K562 (cell line): ENCODE results near the gene SLC9A1. TPM values are rescaled to one million over a fixed set of nuclear protein-coding genes. Genes with fewer than 3 reads are reported as not detected.

Experiments
- ATAC-seq: fragments of 200-7000 bp; cut with Tn5 transposase; 3 replicates; pipeline ENCODE4 v1.9.1; 2020; ENCODE audit warnings: moderate library complexity
- BruUV-seq: library from RNA; stranded (reverse); fragments of 400-500 nt; replicated peaks from 2 replicates; lab custom pipeline; 2021; lab: Mats Ljungman, UMichigan
- CTCF ChIA-PET: fragments of 300-600 bp; formaldehyde crosslinking; extraction: SDS; loops from one replicate; lab custom pipeline; 2021; ENCODE audit warnings: low intra/inter-chr PET ratio; lab: Yijun Ruan, JAX
- POLR2A ChIA-PET: fragments of 300-600, 350-650 bp; sonication (Branson Sonifier 250); formaldehyde crosslinking; extraction: SDS; loops from one replicate; lab custom pipeline; 2021; ENCODE audit warnings: antibody characterized with exemption, inconsistent platforms; lab: Yijun Ruan, JAX
- DNase-seq, 4 experiments: peaks; one replicate each; pipeline versions ENCODE4 v3.0.0 to v3.0.0-alpha.2; 2011 to 2018; ENCODE audit warnings: low spot score in 3 of 4, mixed read lengths in 3 of 4; ENCODE audit errors: extremely low read depth in 1 of 4
- FAIRE-seq: peaks from 2 replicates; lab custom pipeline; 2011; peaks lifted over from hg19 to GRCh38; lab: Jason Lieb, UNC
- H2AFZ ChIP-seq: 2 replicates; pipeline ENCODE4 v1.6.0; 2011; ENCODE audit warnings: low read depth, low read length, control low read depth, inconsistent platforms
- H3K27ac ChIP-seq: fragments of 200-600 bp; 3 replicates; pipeline ENCODE4 v1.8.0; 2011; ENCODE audit warnings: low read depth, mild to moderate bottlenecking, control low read depth, inconsistent platforms, low read length, moderate library complexity, mixed read lengths; ENCODE audit errors: extremely low read depth
- H3K27me3 ChIP-seq, 2 experiments: fragments of 300-600 bp in 1 of 2; 2 replicates in 1 of 2; 3 replicates in 1 of 2; pipeline versions ENCODE4 v1.6.0 to v1.8.0; 2011; ENCODE audit warnings: inconsistent platforms in 2 of 2, low read length in 2 of 2, mild to moderate bottlenecking in 1 of 2, mixed read lengths in 1 of 2, moderate library complexity in 1 of 2; ENCODE audit not compliant: control insufficient read depth in 2 of 2, insufficient read depth in 2 of 2
- H3K36me3 ChIP-seq: fragments of 300-600 bp; 3 replicates; pipeline ENCODE4 v1.8.0; 2011; ENCODE audit warnings: mild to moderate bottlenecking, low read length, inconsistent platforms; ENCODE audit not compliant: control insufficient read depth, insufficient read depth
- H3K4me1 ChIP-seq, 2 experiments: fragments of 200-600 bp in 1 of 2; replicated peaks in 1 of 2; 2 replicates in 1 of 2; 3 replicates in 1 of 2; pipeline versions ENCODE4 v1.5.1 to v1.8.0; 2011; ENCODE audit warnings: inconsistent platforms in 2 of 2, low read length in 2 of 2, mild to moderate bottlenecking in 1 of 2, mixed read lengths in 1 of 2, moderate library complexity in 1 of 2; ENCODE audit not compliant: control insufficient read depth in 2 of 2, insufficient read depth in 2 of 2
- H3K4me2 ChIP-seq: 2 replicates; pipeline ENCODE4 v1.6.1; 2011; ENCODE audit warnings: low read length, control low read depth, inconsistent platforms, mixed read lengths; ENCODE audit not compliant: insufficient read depth
- H3K4me3 ChIP-seq: fragments of 200-600 bp; sonication (generic), shearing (Covaris generic); 2 replicates; pipeline ENCODE4 v1.5.1; 2016; ENCODE audit warnings: control low read depth, inconsistent platforms
- H3K79me2 ChIP-seq: fragments of 200-600 bp; 3 replicates; pipeline ENCODE4 v1.8.0; 2011; ENCODE audit warnings: low read length, inconsistent platforms; ENCODE audit not compliant: control insufficient read depth, insufficient read depth
- H3K9ac ChIP-seq, 2 experiments: 2 replicates each; pipeline versions ENCODE4 v1.6.0 to v1.6.1; 2011; ENCODE audit warnings: low read depth in 2 of 2, low read length in 2 of 2, control low read depth in 1 of 2, inconsistent platforms in 1 of 2, mild to moderate bottlenecking in 1 of 2, mixed read lengths in 1 of 2; ENCODE audit not compliant: insufficient read depth in 1 of 2
- H3K9me1 ChIP-seq: one replicate; pipeline ENCODE4 v1.6.0; 2011; ENCODE audit warnings: inconsistent platforms, mild to moderate bottlenecking, low read length, moderate library complexity; ENCODE audit not compliant: control insufficient read depth, insufficient read depth
- H3K9me3 ChIP-seq: replicated peaks from 2 replicates; pipeline ENCODE4 v1.5.1; 2011; ENCODE audit warnings: low read depth, low read length, inconsistent platforms; ENCODE audit not compliant: control insufficient read depth, insufficient read depth
- H4K20me1 ChIP-seq: replicated peaks from 2 replicates; pipeline ENCODE4 v1.6.1; 2011; ENCODE audit warnings: low read length, inconsistent platforms, mixed read lengths; ENCODE audit not compliant: control insufficient read depth, insufficient read depth
- ARID2 ChIP-seq: fragments of 450-650 bp; IDR thresholded peaks from 2 replicates; pipeline ENCODE4 v1.6.1; 2017; ENCODE audit warnings: antibody characterized with exemption, mild to moderate bottlenecking
- CBX3 ChIP-seq, 2 experiments: IDR thresholded peaks; 1 replicate in 1 of 2; 2 replicates in 1 of 2; pipeline ENCODE4 v1.6.1; 2012; ENCODE audit warnings: inconsistent platforms in 2 of 2, low read length in 2 of 2, borderline replicate concordance in 1 of 2, control low read depth in 1 of 2
- GTF3C2 ChIP-seq: IDR thresholded peaks from 3 replicates; pipeline ENCODE4 v1.6.1; 2011; ENCODE audit warnings: borderline replicate concordance, mild to moderate bottlenecking, moderate library complexity; ENCODE audit not compliant: insufficient read length; ENCODE audit errors: extremely low read depth
- NFIC ChIP-seq: fragments of 450-650 bp; IDR thresholded peaks from 2 replicates; pipeline ENCODE4 v1.6.1; 2017; ENCODE audit warnings: mild to moderate bottlenecking, inconsistent platforms
- PYGO2 ChIP-seq: fragments of 450-650 bp; IDR thresholded peaks from 2 replicates; pipeline ENCODE4 v1.6.1; 2016; ENCODE audit warnings: mild to moderate bottlenecking, missing genetic modification characterization, moderate library complexity, missing compliant biosample characterization
- SLC30A9 ChIP-seq: fragments of 250-450 bp; sonication (Bioruptor Pico); IDR thresholded peaks from 2 replicates; pipeline ENCODE4 v1.8.0; 2022; ENCODE audit warnings: mild to moderate bottlenecking, moderate library complexity
- SP2 ChIP-seq: IDR thresholded peaks from 2 replicates; pipeline ENCODE4 v1.6.1; 2011; ENCODE audit warnings: mild to moderate bottlenecking, low read depth, low read length, moderate library complexity; ENCODE audit not compliant: poor library complexity, severe bottlenecking; ENCODE audit errors: extremely low read depth
- TRIM28 ChIP-seq: fragments of 450-650 bp; IDR thresholded peaks from 2 replicates; pipeline ENCODE4 v1.6.1; 2017
- ZNF23 ChIP-seq: fragments of 250-450 bp; sonication (Bioruptor Pico); IDR thresholded peaks from 2 replicates; pipeline ENCODE4 v1.4.0; 2020; ENCODE audit warnings: mild to moderate bottlenecking
- ZNF324 ChIP-seq: fragments of 250-450 bp; sonication (Bioruptor Pico); IDR thresholded peaks from 2 replicates; pipeline ENCODE4 v1.4.0; 2020; ENCODE audit warnings: mild to moderate bottlenecking
- ZSCAN29 ChIP-seq: fragments of 450-650 bp; IDR thresholded peaks from 2 replicates; pipeline ENCODE4 v1.6.1; 2017
- WGBS: fragments of 100-300 bp; shearing (Covaris generic); methylation state at CpG from one replicate; pipeline ENCODE4 v1.1.6; 2016; ENCODE audit warnings: low coverage, mixed read lengths; ENCODE audit not compliant: insufficient coverage; ENCODE audit errors: missing lambda C conversion rate; 5-methylcytosine and 5-hydroxymethylcytosine counted together
- in situ Hi-C: fragments of 300-500 bp; cut with MboI; formaldehyde crosslinking; loops from 4 replicates; pipeline ENCODE4 v1.15.0; 2018; ENCODE audit warnings: inconsistent platforms, mixed read lengths
- intact Hi-C: fragments of 100-400 bp; cut with micrococcal nuclease; formaldehyde crosslinking; loops from 2 replicates; pipeline ENCODE4 v1.14.2; 2022
- polyA plus RNA-seq, 8 experiments: library from polyadenylated mRNA; depleted of rRNA in 4 of 8; stranded (reverse) in 5 of 8; unstranded in 3 of 8; fragments of >200 nt; fragmentation: Nextera tagmentation in 2 of 8; fragmentation: Illumina TruSeq in 1 of 8; extraction: Ambion mirVana in 2 of 8; extraction: Trizol in 1 of 8; gene quantifications; 2 replicates each; pipeline versions ENCODE4 v1.2.1 to v1.2.3, GENCODE V29; 2011 to 2014; ENCODE audit warnings: inconsistent platforms in 1 of 8, missing spikeins in 1 of 8
- total RNA-seq, 7 experiments: library from RNA; depleted of rRNA in 6 of 7; stranded (reverse); fragments of >200 nt in 6 of 7; fragmentation: Illumina TruSeq in 2 of 7; extraction: Trizol in 2 of 7; gene quantifications; 2 replicates each; pipeline versions ENCODE4 v1.2.1 to v1.2.3, GENCODE V29; 2011 to 2021; ENCODE audit warnings: low replicate concordance in 1 of 7
- TF ChIP-seq, protein P1 (sequence below): fragments of 450-650 bp; IDR thresholded peaks from 2 replicates; pipeline ENCODE4 v1.6.1; 2016
- TF ChIP-seq, protein P2 (sequence below): sonication (generic); formaldehyde crosslinking; IDR thresholded peaks from 2 replicates; pipeline ENCODE4 v1.9.0; 2022; ENCODE audit warnings: mild to moderate bottlenecking, missing genetic modification reagents
- TF ChIP-seq, protein P3 (sequence below), 2 experiments: IDR thresholded peaks in 1 of 2; conservative IDR thresholded peaks in 1 of 2; 2 replicates each; pipeline ENCODE4 v1.6.1; 2016; ENCODE audit warnings: low read depth in 2 of 2, mild to moderate bottlenecking in 1 of 2, missing compliant biosample characterization in 1 of 2, missing genetic modification characterization in 1 of 2, moderate library complexity in 1 of 2

The SLC9A1 gene
- total and polyA plus RNA-seq, 9 of the 15 experiments (the other 6 are each of a cell fraction or from before 2014, with no cell fraction given): 0.59 to 14.4 (median 2.0) TPM

DNA sequence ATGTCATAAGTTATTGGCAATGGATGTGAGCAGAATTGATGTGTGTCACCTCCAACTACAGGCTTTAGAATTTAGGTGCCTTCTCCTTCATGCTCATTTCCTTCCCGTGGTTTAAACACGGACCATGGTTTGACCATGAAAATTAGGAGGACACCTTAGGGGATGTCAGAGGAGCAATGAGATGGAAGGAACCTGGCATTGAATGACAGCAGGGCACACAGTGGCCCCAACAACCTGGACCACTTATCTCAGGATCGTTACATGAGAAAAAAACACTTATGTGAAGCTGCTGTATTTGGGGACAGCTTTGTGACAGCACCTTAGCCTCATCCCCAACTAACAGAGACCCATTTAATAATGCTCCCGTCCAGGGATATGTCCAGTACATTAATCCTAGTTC, 70.8 kb downstream of the SLC9A1 start:
- in situ Hi-C loops (no loop called here), intact Hi-C loops (no loop called here)
- DNase-seq (no peak), FAIRE-seq (no peak), ATAC-seq (peak; percentile 40; the same call in 1 of the 3 replicates)
- no peak overlapping the region for H2AFZ ChIP-seq
- no peak overlapping the region for H3K4me2 ChIP-seq
- POLR2A ChIA-PET: interaction anchor here (0.7 kb wide), 1 partner anchor 33 kb away, joined by 3 read pairs; no protein-coding TSS in a partner anchor
- no peaks in the 10 kb centered on the region for H4K20me1 ChIP-seq
- H3K4me3 ChIP-seq: no peak overlapping the region
- no peak overlapping the region for H3K9ac ChIP-seq
- H3K27me3 ChIP-seq: peaks cover 3 to 4% of the 10 kb centered on the region in 2 experiments; a peak in 2 of 5 replicates
- CTCF ChIA-PET: interaction anchor here (0.6 kb wide), 1 partner anchor 416 kb away, joined by 3 read pairs; no protein-coding TSS in a partner anchor
- peaks cover 6% of the 10 kb centered on the region; the same call in 1 of the 2 replicates for H3K9me3 ChIP-seq
- H3K27ac ChIP-seq: no peak overlapping the region
- H3K36me3 ChIP-seq: no peaks in the 10 kb centered on the region
- TF ChIP-seq GTF3C2 (no peak), PYGO2 (tag) (no peak), TRIM28 (peak; percentile 60; the same call in 1 of the 2 replicates), CBX3 (IDR thresholded peaks at IDR 0.05; ENCODE audit: borderline replicate concordance in 1 of 2, low read length in 2 of 2) (peak in 1 of 2 experiments; percentile 78; a peak in 1 of 3 replicates), NFIC (no peak), ZSCAN29 (no peak), ZNF324 (CRISPR knock-in tag) (no peak), ARID2 (no peak), SP2 (no peak), ZNF23 (CRISPR knock-in tag) (no peak), SLC30A9 (CRISPR knock-in tag) (no peak)
- TF ChIP-seq, protein P1, sequence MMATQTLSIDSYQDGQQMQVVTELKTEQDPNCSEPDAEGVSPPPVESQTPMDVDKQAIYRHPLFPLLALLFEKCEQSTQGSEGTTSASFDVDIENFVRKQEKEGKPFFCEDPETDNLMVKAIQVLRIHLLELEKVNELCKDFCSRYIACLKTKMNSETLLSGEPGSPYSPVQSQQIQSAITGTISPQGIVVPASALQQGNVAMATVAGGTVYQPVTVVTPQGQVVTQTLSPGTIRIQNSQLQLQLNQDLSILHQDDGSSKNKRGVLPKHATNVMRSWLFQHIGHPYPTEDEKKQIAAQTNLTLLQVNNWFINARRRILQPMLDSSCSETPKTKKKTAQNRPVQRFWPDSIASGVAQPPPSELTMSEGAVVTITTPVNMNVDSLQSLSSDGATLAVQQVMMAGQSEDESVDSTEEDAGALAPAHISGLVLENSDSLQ: peak; percentile 93
- TF ChIP-seq, protein P2, sequence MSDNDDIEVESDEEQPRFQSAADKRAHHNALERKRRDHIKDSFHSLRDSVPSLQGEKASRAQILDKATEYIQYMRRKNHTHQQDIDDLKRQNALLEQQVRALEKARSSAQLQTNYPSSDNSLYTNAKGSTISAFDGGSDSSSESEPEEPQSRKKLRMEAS: no peak
- TF ChIP-seq, protein P3, sequence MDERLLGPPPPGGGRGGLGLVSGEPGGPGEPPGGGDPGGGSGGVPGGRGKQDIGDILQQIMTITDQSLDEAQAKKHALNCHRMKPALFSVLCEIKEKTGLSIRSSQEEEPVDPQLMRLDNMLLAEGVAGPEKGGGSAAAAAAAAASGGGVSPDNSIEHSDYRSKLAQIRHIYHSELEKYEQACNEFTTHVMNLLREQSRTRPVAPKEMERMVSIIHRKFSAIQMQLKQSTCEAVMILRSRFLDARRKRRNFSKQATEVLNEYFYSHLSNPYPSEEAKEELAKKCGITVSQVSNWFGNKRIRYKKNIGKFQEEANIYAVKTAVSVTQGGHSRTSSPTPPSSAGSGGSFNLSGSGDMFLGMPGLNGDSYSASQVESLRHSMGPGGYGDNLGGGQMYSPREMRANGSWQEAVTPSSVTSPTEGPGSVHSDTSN (CRISPR knock-in tag; IDR thresholded peaks at IDR 0.05; ENCODE audit: low read depth): no peak
- TF ChIP-seq, protein P3 (tag; conservative IDR thresholded peaks at IDR 0.05; ENCODE audit: low read depth): peak; percentile 57; the same call in 1 of the 2 replicates
- TF ChIP-seq, all 486 proteins: peak for 4
- WGBS: 28% methylated on average over 4 of the region's 4 CpGs
- H3K4me1 ChIP-seq: no peaks in the 10 kb centered on the region
- no TSS peak for BruUV-seq
- H3K9me1 ChIP-seq: no peaks in the 10 kb centered on the region
- H3K79me2 ChIP-seq: no peaks in the 10 kb centered on the region
